DOHH2 (cell line): ENCODE results near the gene CCR5AS.

Source experiments
- H3F3A ChIP-seq: fragments of 200-600 bp; sonication (generic), shearing (Covaris generic); 2 replicates; pipeline ENCODE4 v1.6.0; 2016; ENCODE audit warnings: antibody characterized with exemption, mild to moderate bottlenecking; ENCODE audit not compliant: control insufficient read depth, insufficient read depth
- H3K27ac ChIP-seq: fragments of 200-600 bp; sonication (generic); 2 replicates; pipeline ENCODE4 v1.5.1; 2014; ENCODE audit warnings: low read depth, mild to moderate bottlenecking, low read length, moderate library complexity
- H3K27me3 ChIP-seq: fragments of 200-600 bp; sonication (generic); 2 replicates; pipeline ENCODE4 v1.6.1; 2014; ENCODE audit warnings: mild to moderate bottlenecking, low read length, mixed read lengths; ENCODE audit not compliant: control insufficient read depth
- H3K36me3 ChIP-seq: fragments of 200-600 bp; sonication (generic); 2 replicates; pipeline ENCODE4 v1.6.1; 2014; ENCODE audit warnings: mild to moderate bottlenecking, low read length, moderate library complexity, mixed read lengths; ENCODE audit not compliant: control insufficient read depth
- H3K4me1 ChIP-seq: fragments of 200-600 bp; sonication (generic); 2 replicates; pipeline ENCODE4 v1.6.1; 2014; ENCODE audit warnings: mild to moderate bottlenecking, low read length, mixed read lengths; ENCODE audit not compliant: control insufficient read depth
- H3K4me2 ChIP-seq: fragments of 200-600 bp; sonication (generic); 2 replicates; pipeline ENCODE4 v1.6.0; 2014; ENCODE audit warnings: mild to moderate bottlenecking, low read length, moderate library complexity
- H3K4me3 ChIP-seq: fragments of 200-600 bp; sonication (generic); 2 replicates; pipeline ENCODE4 v1.5.1; 2014; ENCODE audit warnings: mild to moderate bottlenecking, low read length, mixed read lengths
- H3K79me2 ChIP-seq: fragments of 200-600 bp; sonication (generic); 2 replicates; pipeline ENCODE4 v1.6.1; 2014; ENCODE audit warnings: mild to moderate bottlenecking, low read length, mixed read lengths; ENCODE audit not compliant: control insufficient read depth
- H3K9me2 ChIP-seq: fragments of 200-600 bp; sonication (generic); replicated peaks from 2 replicates; pipeline ENCODE4 v1.6.1; 2014; ENCODE audit warnings: mild to moderate bottlenecking, low read length, mixed read lengths; ENCODE audit not compliant: control insufficient read depth
- H3K9me3 ChIP-seq: fragments of 200-600 bp; sonication (generic); 2 replicates; pipeline ENCODE4 v1.6.1; 2014; ENCODE audit warnings: antibody characterized with exemption, low read length, mixed read lengths; ENCODE audit not compliant: control insufficient read depth, insufficient read depth
- H4K20me1 ChIP-seq: fragments of 200-600 bp; sonication (generic); 2 replicates; pipeline ENCODE4 v1.6.0; 2014; ENCODE audit warnings: low read depth, mild to moderate bottlenecking, antibody characterized with exemption, low read length, moderate library complexity; ENCODE audit not compliant: control insufficient read depth, insufficient read depth
- EZH2phosphoT487 ChIP-seq: fragments of 200-600 bp; sonication (generic); IDR thresholded peaks from 2 replicates; pipeline ENCODE4 v1.6.1; 2017; ENCODE audit warnings: borderline replicate concordance, mild to moderate bottlenecking, antibody characterized with exemption, low read length, moderate library complexity, mixed read lengths
- TF ChIP-seq, protein P1 (sequence below): fragments of 200-600 bp; sonication (generic); IDR thresholded peaks from one replicate; pipeline ENCODE4 v1.5.1; 2014; ENCODE audit warnings: antibody characterized with exemption, mild to moderate bottlenecking, low read depth, low read length; ENCODE audit not compliant: poor library complexity, severe bottlenecking

CCR5AS gene

DNA sequence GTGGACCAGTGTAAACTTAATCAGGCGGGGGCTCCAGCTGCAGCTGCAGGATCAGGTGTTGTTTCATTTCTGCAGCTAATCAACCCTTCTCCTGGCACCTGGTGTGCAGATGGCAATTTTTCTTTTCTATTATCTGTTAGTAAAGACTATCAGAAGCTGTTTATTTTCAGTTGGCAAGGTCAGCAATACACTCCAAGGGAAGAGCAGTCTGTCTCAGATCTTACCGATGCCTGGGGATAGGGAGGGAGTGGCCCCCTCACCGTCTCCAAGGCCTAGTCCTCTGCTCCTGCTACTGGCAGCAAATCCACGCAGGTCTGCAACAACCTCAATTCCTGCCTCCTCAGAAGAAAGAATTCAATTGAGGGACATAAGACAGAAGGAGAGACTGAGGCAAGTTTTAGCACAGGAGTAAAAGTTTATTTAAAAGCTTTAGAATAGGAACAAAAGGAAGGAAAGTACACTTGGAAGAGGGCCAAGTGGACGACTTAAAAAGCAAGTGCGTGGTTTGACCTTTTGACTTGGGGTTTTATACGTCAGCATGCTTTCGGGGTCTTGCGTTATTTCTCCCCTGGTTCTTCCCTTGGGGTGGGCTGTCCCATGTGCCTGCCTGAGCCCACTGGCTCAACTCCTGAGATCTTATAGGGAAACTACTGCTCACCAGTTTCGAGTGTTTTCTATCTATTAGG is 9.4 kb upstream of the CCR5AS start:
- Histone ChIP-seq H3K4me2 (no peak overlapping the region), H3K4me1 (no peaks in the 10 kb centered on the region), H3K79me2 (no peaks in the 10 kb centered on the region), H3K4me3 (no peak overlapping the region), H4K20me1 (no peaks in the 10 kb centered on the region), H3F3A (no peaks in the 10 kb centered on the region), H3K27ac (no peak overlapping the region), H3K27me3 (peaks cover 8% of the 10 kb centered on the region; the same call in 1 of the 2 replicates), H3K36me3 (no peaks in the 10 kb centered on the region), H3K9me2 (no peaks in the 10 kb centered on the region), H3K9me3 (no peaks in the 10 kb centered on the region)
- no peak for TF ChIP-seq EZH2phosphoT487
- TF ChIP-seq, protein P1, sequence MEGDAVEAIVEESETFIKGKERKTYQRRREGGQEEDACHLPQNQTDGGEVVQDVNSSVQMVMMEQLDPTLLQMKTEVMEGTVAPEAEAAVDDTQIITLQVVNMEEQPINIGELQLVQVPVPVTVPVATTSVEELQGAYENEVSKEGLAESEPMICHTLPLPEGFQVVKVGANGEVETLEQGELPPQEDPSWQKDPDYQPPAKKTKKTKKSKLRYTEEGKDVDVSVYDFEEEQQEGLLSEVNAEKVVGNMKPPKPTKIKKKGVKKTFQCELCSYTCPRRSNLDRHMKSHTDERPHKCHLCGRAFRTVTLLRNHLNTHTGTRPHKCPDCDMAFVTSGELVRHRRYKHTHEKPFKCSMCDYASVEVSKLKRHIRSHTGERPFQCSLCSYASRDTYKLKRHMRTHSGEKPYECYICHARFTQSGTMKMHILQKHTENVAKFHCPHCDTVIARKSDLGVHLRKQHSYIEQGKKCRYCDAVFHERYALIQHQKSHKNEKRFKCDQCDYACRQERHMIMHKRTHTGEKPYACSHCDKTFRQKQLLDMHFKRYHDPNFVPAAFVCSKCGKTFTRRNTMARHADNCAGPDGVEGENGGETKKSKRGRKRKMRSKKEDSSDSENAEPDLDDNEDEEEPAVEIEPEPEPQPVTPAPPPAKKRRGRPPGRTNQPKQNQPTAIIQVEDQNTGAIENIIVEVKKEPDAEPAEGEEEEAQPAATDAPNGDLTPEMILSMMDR = no peak

DNA sequence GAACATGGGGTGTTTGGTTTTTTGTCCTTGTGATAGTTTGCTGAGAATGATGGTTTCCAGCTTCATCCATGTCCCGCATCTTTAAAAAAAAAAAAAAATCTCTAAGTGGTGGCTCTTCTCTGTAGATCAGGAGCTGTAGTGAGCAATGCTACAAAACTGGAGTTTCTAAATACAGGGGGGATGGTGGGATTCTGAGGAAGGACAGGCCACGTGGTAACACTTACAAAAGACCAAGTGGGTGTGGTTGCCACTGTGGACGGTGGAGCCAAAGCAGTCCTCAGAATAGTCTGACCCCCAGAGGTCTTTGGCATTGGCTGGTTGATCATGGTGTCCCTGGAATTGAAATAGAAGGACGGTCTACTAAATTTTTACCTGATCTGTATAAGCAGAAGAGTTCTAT is 7.9 kb upstream of the CCR5AS start:
- Histone ChIP-seq H4K20me1 (no peaks in the 10 kb centered on the region), H3K4me3 (no peak overlapping the region), H3K36me3 (no peaks in the 10 kb centered on the region), H3K4me2 (no peak overlapping the region), H3F3A (no peaks in the 10 kb centered on the region), H3K9me2 (no peaks in the 10 kb centered on the region), H3K9me3 (no peaks in the 10 kb centered on the region), H3K79me2 (no peaks in the 10 kb centered on the region), H3K27me3 (peaks cover 12% of the 10 kb centered on the region; the same call in 1 of the 2 replicates), H3K27ac (no peak overlapping the region), H3K4me1 (no peaks in the 10 kb centered on the region)
- TF ChIP-seq, protein P1 = no peak
- TF ChIP-seq EZH2phosphoT487 = no peak

DNA sequence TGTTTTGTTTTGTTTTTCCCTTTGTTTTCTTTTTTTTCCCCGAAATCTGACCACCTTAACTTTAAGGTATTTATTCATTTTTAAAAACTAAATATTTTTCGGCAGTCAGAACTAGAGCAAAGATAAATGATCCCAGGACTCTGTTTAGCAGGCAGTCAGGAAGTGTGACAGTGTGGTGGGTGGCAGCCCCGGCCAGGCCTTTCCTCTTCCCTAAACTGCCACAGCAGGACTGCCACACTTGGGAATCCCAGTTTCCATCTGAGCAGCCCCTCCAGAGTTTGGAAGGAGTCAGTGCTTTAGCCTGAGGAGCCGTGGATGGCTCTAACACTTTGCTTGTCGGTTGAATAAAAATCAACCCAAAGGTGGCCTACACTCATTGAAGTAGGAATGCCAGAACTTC is 7.1 kb upstream of the CCR5AS start:
- H3K27ac ChIP-seq = no peak overlapping the region
- no peaks in the 10 kb centered on the region for H3K4me1 ChIP-seq
- no peak overlapping the region for H3K4me2 ChIP-seq
- H3K9me2 ChIP-seq = no peaks in the 10 kb centered on the region
- H4K20me1 ChIP-seq = no peaks in the 10 kb centered on the region
- H3K4me3 ChIP-seq = no peak overlapping the region
- no peaks in the 10 kb centered on the region for H3K79me2 ChIP-seq
- no peaks in the 10 kb centered on the region for H3K36me3 ChIP-seq
- peaks cover 14% of the 10 kb centered on the region; the same call in 1 of the 2 replicates for H3K27me3 ChIP-seq
- no peak for TF ChIP-seq EZH2phosphoT487
- TF ChIP-seq, protein P1 = no peak
- H3K9me3 ChIP-seq = no peaks in the 10 kb centered on the region
- no peaks in the 10 kb centered on the region for H3F3A ChIP-seq
